GM12892 (cell line): ENCODE measurements around the gene TREML4.

Experiments used
- POLR2A ChIP-seq: IDR thresholded peaks from 2 replicates; pipeline ENCODE4 v1.6.1; 2011; ENCODE audit warnings: low read depth, low read length, control low read depth
- TAF1 ChIP-seq: IDR thresholded peaks from 2 replicates; pipeline ENCODE4 v1.6.1; 2011; ENCODE audit warnings: low read depth, mild to moderate bottlenecking, control low read depth, low read length, borderline replicate concordance

- no peak for TF ChIP-seq POLR2A
- no peak for TF ChIP-seq TAF1
Observed at GRCh38 chr6:41272591-41273240, 44.6 kb downstream of the TREML4 start.
